Measurements from ENCODE around the gene POLA1. TPM values are rescaled to one million over a fixed set of nuclear protein-coding genes. Genes with fewer than 3 reads are reported as not detected.

The POLA1 gene
- total RNA-seq, 2 experiments from 2014 or later: 28.1 TPM

DNA sequence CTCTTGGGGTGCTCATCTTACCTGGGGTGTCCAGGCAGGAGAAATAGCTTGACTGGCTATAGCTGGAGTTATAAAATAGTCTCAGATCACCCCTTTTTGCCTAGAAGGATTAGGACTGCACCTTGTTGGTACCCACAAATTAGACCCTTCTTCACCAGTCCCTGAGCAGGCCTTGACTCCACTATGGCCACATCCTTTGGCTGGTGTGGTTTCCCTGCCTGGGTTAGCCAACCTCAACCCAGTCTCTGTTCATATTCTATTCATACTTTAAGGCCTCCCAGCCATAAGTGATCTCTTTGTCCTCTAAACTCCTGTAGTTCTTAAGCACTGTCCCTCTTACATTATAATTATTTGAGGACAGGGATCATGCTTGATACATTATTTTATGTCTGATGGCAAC lies 252.7 kb downstream of the POLA1 start:
- no peaks in the 10 kb centered on the region for H3K27me3 Mint-ChIP-seq
- peaks cover 2% of the 10 kb centered on the region for H3K36me3 Mint-ChIP-seq (ENCODE audit: low read depth)
- H3K4me1 Mint-ChIP-seq: peaks cover 12% of the 10 kb centered on the region

DNA sequence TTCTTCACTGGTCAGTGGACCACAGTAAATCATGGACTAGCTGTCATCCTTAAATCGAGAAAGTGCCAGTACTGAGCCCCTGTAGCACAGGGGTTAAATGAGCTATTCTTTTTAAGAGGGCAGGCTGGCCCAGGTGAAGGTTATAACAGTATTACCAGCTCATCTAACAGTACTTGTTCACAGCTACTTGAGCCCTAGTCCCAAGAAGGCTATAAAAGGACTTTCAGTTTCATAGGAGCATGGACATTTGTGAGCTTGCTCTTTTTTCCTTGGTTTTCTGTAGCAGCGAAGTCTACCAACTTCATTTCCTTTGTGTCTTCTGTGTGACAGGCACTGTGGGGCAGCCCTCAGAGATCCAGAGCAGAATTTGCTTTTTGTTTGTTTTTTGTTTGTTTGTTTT lies 261.0 kb downstream of the POLA1 start:
- Mint-ChIP-seq H3K36me3 (ENCODE audit: low read depth) (peaks cover 4% of the 10 kb centered on the region), H3K27ac (no peak overlapping the region), H3K4me3 (no peak overlapping the region), H3K27me3 (no peaks in the 10 kb centered on the region), H3K9me3 (no peaks in the 10 kb centered on the region), H3K4me1 (no peaks in the 10 kb centered on the region)
- ChIA-PET CTCF (no interaction called here), POLR2A (no interaction called here)
- no peak for DNase-seq

More for the DNA sequence above, 252.7 kb downstream of the POLA1 start:
- ChIA-PET CTCF (no interaction called here), POLR2A (no interaction called here)
- H3K4me3 Mint-ChIP-seq: no peak overlapping the region
- H3K27ac Mint-ChIP-seq: no peak overlapping the region
- no peaks in the 10 kb centered on the region for H3K9me3 Mint-ChIP-seq
- no peak for DNase-seq

DNA sequence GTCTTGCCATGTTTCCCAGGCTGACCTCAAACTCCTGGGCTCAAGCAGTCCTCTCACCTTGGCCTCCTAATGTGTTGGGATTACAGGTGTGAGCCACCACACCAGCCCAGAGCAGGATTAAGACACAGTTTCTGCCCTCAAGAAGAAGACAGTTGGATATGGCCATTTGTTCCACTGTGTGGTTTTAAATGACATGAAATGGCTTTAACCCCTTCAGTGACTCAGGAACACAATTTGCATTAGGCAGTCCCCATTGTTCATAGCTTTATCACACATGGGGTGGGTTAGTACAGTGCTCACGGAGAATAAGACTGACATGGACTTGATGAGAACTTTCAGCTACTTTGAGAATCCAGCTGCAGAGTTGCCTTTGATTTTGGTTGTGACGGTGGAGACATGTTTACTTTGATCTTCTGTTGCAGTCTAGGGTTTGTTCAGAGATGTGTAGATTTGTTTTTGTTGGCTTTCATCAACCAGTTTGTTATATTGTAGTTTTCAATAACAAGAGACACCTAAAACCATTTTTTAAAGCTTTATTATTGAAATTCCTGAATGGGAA lies 261.7 kb downstream of the POLA1 start:
- Mint-ChIP-seq H3K9me3 (no peaks in the 10 kb centered on the region), H3K4me3 (no peak overlapping the region), H3K36me3 (ENCODE audit: low read depth) (peaks cover 4% of the 10 kb centered on the region), H3K4me1 (no peaks in the 10 kb centered on the region), H3K27me3 (no peaks in the 10 kb centered on the region), H3K27ac (no peak overlapping the region)
- ChIA-PET CTCF (no interaction called here), POLR2A (no interaction called here)
- no peak for DNase-seq

DNA sequence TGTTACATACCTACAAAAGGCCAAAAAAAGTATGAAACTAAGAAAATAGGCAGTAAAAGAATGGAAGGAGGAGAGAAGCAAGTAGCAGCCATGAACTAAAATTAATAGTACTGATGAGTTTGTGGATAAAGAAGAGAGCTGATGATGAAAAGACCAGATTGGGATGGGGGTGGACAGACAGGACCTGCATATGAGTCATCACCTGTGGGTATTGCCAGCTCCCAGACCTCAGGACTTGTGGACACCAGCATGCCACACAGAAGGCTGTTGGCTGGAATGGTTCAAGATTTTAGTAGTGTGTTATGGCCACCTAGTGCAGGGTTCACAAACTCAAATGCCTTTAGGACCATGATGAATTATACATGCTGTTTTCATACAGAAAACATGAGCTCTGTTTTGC lies 263.1 kb downstream of the POLA1 start:
- ChIA-PET CTCF (no interaction called here), POLR2A (no interaction called here)
- no peak overlapping the region for H3K4me3 Mint-ChIP-seq
- peaks cover 4% of the 10 kb centered on the region for H3K36me3 Mint-ChIP-seq (ENCODE audit: low read depth)
- H3K27ac Mint-ChIP-seq: no peak overlapping the region
- H3K27me3 Mint-ChIP-seq: no peaks in the 10 kb centered on the region
- no peaks in the 10 kb centered on the region for H3K4me1 Mint-ChIP-seq
- no peak for DNase-seq
- no peaks in the 10 kb centered on the region for H3K9me3 Mint-ChIP-seq

DNA sequence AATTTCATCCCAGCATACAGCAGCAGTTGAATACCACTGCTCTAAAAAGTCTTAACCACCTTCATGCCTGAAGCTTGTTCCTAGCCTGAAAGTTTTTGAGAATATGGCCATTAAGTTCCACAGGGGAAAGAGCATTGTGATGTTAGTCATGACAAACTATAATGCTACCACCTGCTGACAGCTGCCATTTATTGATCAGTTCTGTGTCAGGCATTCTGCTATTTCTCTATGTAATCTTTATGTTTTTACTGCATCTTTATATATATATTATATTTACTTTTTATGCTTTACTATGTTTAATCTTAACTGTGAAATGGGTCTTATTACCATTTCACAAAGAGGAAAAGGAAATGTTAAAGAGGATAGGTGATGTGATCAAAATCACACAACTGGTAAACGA lies 268.1 kb downstream of the POLA1 start:
- H3K36me3 Mint-ChIP-seq (ENCODE audit: low read depth): peaks cover 7% of the 10 kb centered on the region
- H3K27ac Mint-ChIP-seq: no peak overlapping the region
- no peaks in the 10 kb centered on the region for H3K4me1 Mint-ChIP-seq
- CTCF ChIA-PET: no interaction called here
- no peak overlapping the region for H3K4me3 Mint-ChIP-seq
- H3K27me3 Mint-ChIP-seq: no peaks in the 10 kb centered on the region
- POLR2A ChIA-PET: no interaction called here
- no peaks in the 10 kb centered on the region for H3K9me3 Mint-ChIP-seq
- DNase-seq: no peak

DNA sequence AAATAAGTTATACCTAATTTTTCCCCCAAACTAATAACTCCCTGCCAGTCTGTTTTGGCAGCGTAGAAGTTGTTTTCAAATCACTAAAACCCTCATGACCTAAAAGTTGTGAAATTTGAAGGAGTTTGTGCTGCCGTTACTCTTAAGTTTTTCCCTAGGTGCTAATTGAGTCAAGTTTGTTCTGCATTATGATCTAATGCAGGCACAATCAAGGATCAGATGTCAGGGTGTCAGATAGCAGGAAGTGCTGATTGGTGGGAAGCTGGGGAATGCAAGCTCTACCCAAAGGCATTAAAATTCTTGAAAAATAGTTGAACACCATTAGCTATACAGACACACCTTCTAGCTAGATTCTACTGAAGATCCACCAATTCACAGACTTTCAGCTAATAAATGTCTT lies 270.1 kb downstream of the POLA1 start:
- Mint-ChIP-seq H3K36me3 (ENCODE audit: low read depth) (peaks cover 3% of the 10 kb centered on the region), H3K27me3 (no peaks in the 10 kb centered on the region), H3K9me3 (no peaks in the 10 kb centered on the region), H3K4me1 (no peaks in the 10 kb centered on the region), H3K4me3 (no peak overlapping the region), H3K27ac (no peak overlapping the region)
- POLR2A ChIA-PET: no interaction called here
- DNase-seq: no peak
- CTCF ChIA-PET: interaction anchor here (0.5 kb wide), 1 partner anchor 76 kb away, joined by 5 read pairs; no protein-coding TSS in a partner anchor

DNA sequence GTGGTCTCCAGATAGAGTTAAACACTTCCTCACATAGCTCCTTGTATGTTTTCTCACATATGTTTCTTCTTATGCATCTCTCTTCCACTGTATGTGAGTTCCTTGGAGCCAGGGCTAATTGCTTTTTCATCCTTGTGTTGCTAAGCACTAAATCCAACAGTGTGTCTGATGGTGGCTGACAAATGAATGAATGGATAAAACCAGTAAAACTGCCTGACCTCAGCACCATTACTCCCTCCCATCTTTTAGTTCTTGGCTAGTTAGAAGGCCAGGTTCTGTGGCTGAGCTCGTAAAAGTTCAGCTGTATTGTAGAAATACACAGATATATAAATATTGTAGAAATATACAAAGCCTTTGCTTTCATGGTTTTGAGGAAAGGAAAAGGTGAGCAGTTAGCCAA lies 271.7 kb downstream of the POLA1 start:
- Mint-ChIP-seq H3K9me3 (no peaks in the 10 kb centered on the region), H3K27me3 (no peaks in the 10 kb centered on the region), H3K36me3 (ENCODE audit: low read depth) (peaks cover 11% of the 10 kb centered on the region), H3K4me3 (no peak overlapping the region), H3K4me1 (no peaks in the 10 kb centered on the region), H3K27ac (no peak overlapping the region)
- ChIA-PET CTCF (no interaction called here), POLR2A (no interaction called here)
- DNase-seq: no peak

DNA sequence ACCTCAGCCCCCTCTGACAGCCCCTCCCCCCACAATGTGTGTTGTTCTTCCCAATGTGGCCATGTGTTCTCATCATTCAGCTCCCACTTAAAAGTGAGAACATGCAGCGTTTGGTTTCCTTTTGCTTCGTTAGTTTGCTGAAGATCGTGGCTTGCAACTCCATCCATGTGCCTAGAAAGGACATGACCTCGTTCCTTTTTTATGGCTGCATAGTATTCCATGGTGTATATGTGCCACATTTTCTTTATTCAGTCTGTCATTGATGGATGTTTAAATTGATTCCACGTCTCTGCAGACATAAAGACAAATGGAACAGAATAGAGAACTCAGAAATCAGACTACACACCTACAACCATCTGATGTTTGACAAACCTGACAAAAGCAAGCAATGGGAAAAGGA lies 276.1 kb downstream of the POLA1 start:
- H3K36me3 Mint-ChIP-seq (ENCODE audit: low read depth): peaks cover 11% of the 10 kb centered on the region
- CTCF ChIA-PET: no interaction called here
- POLR2A ChIA-PET: no interaction called here
- H3K9me3 Mint-ChIP-seq: no peaks in the 10 kb centered on the region
- no peak overlapping the region for H3K4me3 Mint-ChIP-seq
- no peaks in the 10 kb centered on the region for H3K4me1 Mint-ChIP-seq
- no peak for DNase-seq
- no peaks in the 10 kb centered on the region for H3K27me3 Mint-ChIP-seq
- H3K27ac Mint-ChIP-seq: no peak overlapping the region

DNA sequence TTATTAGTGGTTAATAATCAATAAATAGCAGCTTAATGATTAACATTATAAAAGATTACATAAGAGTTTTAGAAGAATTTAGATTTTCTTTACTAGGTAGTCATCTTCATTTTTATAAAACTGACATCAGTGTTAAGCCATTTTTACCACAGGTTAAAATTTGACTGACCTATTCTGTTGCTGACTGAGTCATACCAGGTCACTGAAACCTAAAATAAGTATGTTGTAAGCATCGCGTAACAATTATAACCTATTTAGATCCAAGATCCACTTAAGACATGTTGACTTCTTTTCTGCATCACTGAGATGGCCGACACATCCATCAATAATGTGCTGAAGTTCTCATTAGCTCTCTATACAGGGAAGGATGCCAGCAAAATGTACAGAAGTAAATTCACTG lies 285.4 kb downstream of the POLA1 start:
- H3K27ac Mint-ChIP-seq: no peak overlapping the region

DNA sequence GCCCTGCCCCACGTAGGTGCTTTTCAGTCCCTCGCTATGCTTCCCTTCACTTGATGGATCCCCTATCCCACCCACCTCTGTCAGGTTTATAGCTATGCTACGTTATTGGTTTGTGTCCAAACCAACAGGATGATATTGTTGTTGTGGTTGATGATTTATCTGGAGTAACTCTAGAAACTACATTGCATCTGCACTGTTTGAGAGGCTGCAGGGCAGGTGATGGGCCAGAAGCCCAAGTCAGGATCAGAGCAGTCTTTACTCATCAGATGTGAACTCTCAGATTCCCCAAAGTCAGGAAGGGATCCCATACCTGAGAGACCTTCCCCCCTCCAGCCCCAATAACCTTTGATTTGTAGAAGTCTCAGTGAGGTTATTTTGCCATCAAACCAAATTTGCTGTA lies 287.3 kb downstream of the POLA1 start:
- no peak overlapping the region for H3K4me3 Mint-ChIP-seq
- no peaks in the 10 kb centered on the region for H3K36me3 Mint-ChIP-seq (ENCODE audit: low read depth)
- peaks cover 2% of the 10 kb centered on the region for H3K4me1 Mint-ChIP-seq
- ChIA-PET CTCF (no interaction called here), POLR2A (no interaction called here)
- no peak overlapping the region for H3K27ac Mint-ChIP-seq
- no peak for DNase-seq
- H3K9me3 Mint-ChIP-seq: no peaks in the 10 kb centered on the region
- H3K27me3 Mint-ChIP-seq: no peaks in the 10 kb centered on the region

More for the DNA sequence above, 285.4 kb downstream of the POLA1 start:
- no peak for DNase-seq
- Mint-ChIP-seq H3K4me3 (no peak overlapping the region), H3K27me3 (no peaks in the 10 kb centered on the region), H3K4me1 (peaks cover 2% of the 10 kb centered on the region), H3K9me3 (no peaks in the 10 kb centered on the region), H3K36me3 (ENCODE audit: low read depth) (no peaks in the 10 kb centered on the region)
- CTCF ChIA-PET: no interaction called here
- POLR2A ChIA-PET: no interaction called here

DNA sequence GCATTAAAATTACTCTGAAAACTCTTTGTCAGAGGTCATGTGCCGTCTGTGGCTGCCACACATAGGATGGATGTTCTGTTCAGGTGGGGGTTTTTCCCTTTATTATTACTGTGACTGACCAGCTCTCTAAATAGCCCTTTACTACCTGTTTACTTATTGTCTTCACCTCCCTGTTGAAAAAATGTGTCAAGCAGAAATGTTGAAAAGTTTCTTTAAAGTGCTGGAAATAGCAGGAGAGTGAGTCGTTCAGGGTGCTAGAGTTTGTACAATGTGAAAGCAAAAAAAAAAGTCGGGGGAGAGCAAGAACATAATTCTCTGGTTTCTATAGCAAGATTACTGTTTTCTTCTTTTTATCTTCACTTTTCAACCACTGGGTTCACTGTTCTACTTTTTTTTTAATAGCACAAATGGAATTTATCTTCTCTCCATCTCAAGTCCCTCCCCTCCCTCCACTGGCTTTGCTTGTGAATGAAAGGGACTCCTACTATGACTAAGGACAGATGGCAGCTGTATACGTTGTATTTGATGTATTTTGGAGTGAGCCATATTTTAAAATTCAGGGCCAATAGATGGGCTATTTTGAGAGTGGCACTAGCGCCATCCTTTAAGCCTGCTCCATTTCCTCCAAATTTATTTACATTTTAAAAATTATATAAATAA lies 288.7 kb downstream of the POLA1 start:
- ChIA-PET POLR2A (no interaction called here), CTCF (no interaction called here)
- Mint-ChIP-seq H3K27me3 (no peaks in the 10 kb centered on the region), H3K4me1 (peaks cover 2% of the 10 kb centered on the region), H3K4me3 (no peak overlapping the region), H3K9me3 (no peaks in the 10 kb centered on the region), H3K36me3 (ENCODE audit: low read depth) (no peaks in the 10 kb centered on the region), H3K27ac (no peak overlapping the region)
- DNase-seq: no peak

DNA sequence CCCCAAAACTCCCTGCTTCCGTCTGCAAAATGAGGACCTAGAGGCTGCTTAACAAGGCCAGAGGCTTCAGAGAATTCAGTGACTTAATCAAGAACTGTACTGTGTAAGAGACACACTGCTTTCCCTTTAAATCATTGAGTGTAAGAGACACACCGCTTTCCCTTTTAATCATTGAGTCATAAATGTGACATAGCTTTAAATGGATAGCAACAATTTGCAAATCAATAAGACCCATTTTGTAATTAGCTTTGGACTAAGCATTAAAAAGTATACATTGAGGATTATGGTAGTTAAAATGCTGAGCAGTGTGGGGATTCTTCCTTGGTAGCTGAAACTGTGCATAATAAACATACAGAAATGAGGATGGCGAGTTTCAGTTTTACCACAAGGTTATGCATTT lies 290.2 kb downstream of the POLA1 start:
- CTCF ChIA-PET: no interaction called here
- H3K9me3 Mint-ChIP-seq: no peaks in the 10 kb centered on the region
- no peaks in the 10 kb centered on the region for H3K27me3 Mint-ChIP-seq
- no peak for DNase-seq
- POLR2A ChIA-PET: no interaction called here
- peaks cover 2% of the 10 kb centered on the region for H3K4me1 Mint-ChIP-seq
- H3K27ac Mint-ChIP-seq: no peak overlapping the region
- no peaks in the 10 kb centered on the region for H3K36me3 Mint-ChIP-seq (ENCODE audit: low read depth)
- no peak overlapping the region for H3K4me3 Mint-ChIP-seq

DNA sequence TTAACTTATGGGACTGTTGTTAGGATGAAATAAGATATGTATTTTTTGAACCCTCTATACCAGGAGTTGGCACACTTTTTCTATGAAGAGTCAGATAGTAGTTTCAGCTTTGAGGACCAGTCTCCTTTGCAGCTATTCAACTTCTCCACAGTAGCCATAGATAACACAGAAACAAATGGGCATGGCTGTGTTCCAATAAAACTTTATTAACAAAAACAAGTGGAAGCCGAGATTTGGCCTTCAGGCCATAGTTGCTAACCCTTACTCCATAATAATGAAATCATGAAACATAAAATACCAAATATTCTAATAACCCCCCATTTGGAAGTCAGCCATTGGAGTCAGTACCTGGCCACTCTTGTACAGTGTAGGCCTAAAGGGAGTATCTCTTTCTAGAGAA lies 291.4 kb downstream of the POLA1 start:
- Mint-ChIP-seq H3K27me3 (no peaks in the 10 kb centered on the region), H3K36me3 (ENCODE audit: low read depth) (no peaks in the 10 kb centered on the region), H3K4me1 (peaks cover 2% of the 10 kb centered on the region), H3K9me3 (no peaks in the 10 kb centered on the region), H3K4me3 (no peak overlapping the region), H3K27ac (no peak overlapping the region)
- ChIA-PET CTCF (no interaction called here), POLR2A (no interaction called here)
- no peak for DNase-seq

DNA sequence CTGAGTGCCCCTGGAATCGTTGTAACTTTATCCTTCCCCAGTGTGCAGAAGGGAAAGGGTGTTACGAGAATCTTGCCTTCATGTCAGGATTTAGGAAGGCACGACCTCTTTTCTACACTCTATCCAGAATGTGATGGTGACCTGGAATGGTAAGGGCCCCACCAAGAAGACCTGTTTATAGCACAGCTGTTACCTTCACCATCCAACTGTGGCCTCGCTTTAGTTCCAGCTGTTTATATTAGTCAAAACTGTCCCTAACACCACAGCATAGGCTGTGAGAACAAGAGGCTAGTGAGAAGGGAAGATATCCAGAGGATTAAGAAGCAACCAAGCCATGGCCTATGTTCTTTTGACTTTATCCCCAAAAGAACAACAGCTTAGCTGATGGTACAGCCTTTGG lies 294.0 kb downstream of the POLA1 start:
- H3K27ac Mint-ChIP-seq: no peak overlapping the region
- no peak for DNase-seq
- no peaks in the 10 kb centered on the region for H3K27me3 Mint-ChIP-seq
- peaks cover 2% of the 10 kb centered on the region for H3K4me1 Mint-ChIP-seq
- no peak overlapping the region for H3K4me3 Mint-ChIP-seq
- H3K9me3 Mint-ChIP-seq: no peaks in the 10 kb centered on the region
- ChIA-PET CTCF (no interaction called here), POLR2A (no interaction called here)
- no peaks in the 10 kb centered on the region for H3K36me3 Mint-ChIP-seq (ENCODE audit: low read depth)
